Measurements from ENCODE around the gene ISLR2. TPM values are rescaled to one million over a fixed set of nuclear protein-coding genes. Genes with fewer than 3 reads are reported as not detected.
"Not testable (repeated sequence)": the region's sequence is repeated elsewhere in the genome, so short reads cannot be mapped to it uniquely, and the experiment has no call there.

The ISLR2 gene
- total RNA-seq, 1 donor from 2014 or later = under 0.01 TPM

DNA sequence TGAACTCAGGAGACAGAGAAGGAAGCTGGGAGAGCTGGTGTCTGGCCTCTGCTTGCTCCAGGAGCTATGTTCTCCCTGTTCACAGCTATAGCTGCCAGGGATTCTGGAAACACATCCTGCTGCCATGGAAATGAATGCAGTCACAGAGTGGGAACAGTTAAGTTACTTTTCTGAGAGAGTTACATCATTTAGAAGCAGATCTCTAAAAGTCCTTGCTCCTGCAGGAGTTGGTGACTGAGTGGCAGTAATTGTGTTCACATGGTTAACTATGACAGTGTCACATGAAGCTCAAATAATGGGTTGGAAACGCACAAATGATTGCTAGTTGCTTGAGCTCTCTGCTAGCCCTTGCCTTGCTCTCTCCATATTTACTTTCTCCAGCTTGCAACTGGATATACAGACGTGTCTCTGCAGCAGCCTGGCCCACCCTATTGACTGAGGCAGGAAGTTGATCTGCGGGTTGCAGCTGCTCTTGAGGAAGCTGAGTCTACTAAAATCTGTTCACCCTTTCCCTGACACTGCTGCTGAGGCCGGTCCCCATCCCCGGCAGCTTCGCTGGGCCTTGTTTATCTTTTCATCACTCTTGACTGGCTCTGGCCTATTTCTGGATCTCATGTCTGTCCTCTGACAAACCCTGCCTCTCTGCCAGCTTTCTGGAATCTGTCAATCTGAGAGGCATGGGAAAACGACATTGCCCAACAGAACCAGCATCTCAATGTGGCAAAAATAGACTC is 26.5 kb downstream of the ISLR2 start:
- DNase-seq (ENCODE audit: low read depth in 2 of 2) = peak in 1 of 2 donors; percentile 21

DNA sequence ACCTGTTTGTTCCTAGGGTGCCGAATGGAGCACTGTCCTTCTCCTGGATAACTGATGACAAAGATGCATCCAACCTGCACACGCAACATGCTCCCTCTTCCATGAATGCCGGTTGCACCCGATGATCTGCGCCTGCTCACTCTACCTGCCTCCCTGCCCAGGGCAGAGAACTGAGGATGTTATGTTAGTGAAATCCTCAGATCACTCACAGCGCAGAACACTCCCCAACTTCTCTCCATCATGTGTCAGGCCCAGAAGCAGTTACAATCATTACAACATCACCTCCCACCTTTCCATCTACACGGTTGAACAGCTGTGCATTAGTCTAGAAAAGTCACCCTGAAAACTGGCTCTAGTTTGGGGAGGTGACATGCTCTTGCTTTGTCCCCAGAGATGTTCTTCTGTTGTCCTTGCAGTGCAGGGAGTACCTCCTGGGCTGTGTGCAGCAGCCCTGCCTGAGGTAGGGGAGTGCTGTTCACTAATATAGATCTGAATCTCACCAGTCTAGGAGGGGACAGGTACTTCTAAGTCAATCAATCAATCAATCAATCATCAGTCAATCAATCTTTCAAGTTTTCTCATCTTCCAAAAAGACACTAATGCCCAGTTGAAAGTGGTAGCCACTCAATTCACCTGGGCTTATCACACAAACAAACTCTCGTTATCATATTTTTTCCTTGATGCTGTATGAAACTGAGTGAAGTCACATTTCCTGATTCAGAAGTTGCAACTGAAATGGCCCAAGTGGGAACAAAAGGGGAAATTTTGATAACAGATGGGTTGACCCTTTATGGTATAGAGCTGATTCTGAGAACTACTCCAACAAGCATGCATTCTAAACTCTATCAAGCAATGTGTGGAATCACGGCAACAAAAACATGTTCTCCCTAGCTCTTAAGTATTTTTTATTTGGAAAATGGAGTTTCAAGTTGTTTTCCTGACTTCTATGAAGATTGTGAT is 27.8 kb downstream of the ISLR2 start:
- no peak for DNase-seq (ENCODE audit: low read depth in 2 of 2)

DNA sequence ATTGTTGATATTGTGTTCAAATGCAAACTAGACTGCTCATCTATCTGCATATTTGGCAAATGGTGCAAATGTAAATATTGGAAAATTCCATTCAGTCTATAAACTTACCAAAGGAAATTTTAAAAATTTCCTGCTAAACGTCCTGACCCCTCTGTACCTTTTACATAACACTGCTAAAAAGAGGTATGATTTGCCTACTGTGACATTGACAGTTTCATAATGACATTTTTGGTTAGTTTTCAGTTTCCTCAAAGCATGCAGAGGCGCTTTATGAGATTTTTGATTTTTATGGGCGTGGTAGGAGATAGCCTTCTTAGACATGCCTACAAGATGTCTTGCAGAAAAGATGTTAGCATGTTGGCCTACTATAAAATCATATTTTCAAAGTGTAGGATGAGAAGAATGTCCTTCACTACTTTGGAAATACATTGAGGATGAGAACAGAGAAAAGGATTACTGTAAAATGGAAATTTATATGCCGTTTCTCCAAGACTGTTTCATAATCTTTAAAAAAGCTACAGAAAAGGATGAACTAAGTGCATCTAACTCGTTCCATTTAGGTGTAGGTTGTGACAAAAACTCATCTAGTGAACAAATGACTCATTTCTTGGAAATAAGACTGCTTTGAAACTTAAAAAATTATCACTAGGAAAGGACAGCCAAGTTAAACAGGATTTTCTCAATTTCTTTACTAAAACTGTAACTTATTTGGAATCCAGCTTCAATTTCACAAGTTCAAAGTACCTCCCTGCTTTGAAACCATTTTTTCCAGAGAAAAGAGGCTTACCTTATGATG is 28.7 kb downstream of the ISLR2 start:
- DNase-seq (ENCODE audit: low read depth in 2 of 2) = no peak

DNA sequence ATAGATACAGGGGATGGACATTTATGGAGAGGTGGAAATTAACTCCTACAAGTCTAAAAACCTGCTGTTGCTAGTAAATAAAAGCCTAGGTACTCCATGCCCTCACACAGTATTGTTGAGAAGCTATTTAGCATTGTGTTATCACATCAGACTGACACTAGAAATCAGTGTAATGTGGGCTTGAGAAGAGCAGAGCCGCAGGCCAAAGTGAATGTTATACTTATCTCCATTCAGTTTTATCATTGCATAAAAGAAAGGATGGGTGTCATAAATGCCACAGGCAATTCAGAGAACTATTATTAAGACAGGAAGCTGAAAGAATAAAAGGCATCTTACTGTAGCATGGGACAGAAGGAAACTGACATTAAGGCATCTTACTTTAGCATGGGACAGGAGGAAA is 29.4 kb downstream of the ISLR2 start:
- DNase-seq (ENCODE audit: low read depth in 2 of 2) = no peak

DNA sequence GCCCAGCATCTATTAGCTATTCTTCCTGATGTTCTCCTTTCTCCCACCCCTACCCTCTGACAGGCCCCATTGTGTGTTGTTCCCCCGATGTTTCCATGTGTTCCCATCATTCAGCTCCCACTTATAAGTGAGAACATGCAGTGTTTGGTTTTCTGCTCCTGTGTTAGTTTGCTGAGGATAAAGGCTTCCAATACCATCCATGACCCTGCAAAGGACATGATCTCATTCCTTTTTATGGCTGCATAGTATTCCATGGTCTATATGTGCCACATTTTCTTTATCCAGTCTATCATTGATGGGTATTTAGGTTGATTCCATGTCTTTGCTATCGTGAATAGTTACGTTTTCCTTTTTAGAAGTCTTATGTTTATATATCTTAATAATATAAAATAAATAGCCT is 30.0 kb downstream of the ISLR2 start:
- DNase-seq (ENCODE audit: low read depth in 2 of 2) = not testable (repeated sequence)

DNA sequence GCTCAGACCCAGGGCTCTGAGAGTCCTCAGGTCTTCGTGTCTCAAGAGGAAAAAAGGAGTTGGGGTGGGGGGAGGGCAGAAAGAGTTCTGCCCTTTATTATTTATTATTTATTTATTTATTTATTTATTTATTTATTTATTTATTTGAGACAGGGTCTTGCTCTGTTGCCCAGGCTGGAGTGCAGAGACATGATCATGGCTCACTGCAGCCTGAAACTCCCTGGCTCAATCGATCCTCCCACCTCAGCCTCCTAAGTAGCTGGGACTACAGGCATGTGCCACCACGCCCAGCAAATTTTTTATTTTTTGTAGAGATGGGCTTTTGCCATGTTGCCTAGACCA is 31.8 kb downstream of the ISLR2 start:
- not testable (repeated sequence) for DNase-seq (ENCODE audit: low read depth in 2 of 2)

GRCh38 chr15:74165461-74165860 is 35.1 kb downstream of the ISLR2 start:
- DNase-seq (ENCODE audit: low read depth in 2 of 2) = no peak

DNA sequence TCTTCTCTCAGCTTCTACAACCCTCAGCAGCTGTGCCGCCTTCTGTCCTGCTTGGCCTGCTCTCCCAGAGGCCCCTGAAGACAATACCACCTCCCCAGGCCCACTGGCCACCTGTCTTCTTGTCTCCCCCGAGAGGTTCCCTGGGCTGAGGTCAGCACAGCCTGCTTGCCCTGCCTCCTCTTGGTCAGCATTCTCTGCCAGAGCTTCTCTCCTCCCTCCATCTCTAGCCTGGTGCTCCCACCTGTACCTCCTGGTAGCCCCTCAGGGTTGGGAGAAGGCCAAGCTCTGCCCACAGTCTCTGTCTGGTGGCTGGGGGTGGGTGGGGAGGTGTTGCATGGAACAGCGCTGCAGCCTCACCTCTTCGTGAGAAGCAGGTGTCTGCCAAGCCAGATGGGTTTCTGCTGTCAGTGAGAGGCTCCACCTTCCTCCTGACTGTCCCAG is 37.5 kb downstream of the ISLR2 start:
- DNase-seq (ENCODE audit: low read depth in 2 of 2) = no peak

DNA sequence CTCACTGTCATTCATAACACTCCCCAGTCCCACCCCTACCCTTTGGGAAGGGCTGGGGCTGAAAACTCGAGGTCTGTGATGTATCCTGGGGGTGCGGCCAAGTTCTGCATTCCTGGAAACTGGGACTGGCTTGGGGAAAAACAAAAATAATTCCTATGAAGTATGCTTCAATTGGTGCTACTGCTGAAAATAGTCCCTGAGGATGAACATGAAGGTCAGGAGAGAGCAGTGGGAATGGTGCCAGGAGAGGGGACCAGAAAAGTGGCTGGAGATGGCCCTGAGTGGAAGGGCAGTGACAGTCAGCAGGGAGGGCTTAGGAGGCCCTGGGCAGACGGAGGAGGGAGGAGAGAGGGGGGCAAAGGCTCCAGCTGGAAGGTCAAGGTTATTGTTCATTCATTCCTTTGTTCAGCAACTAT is 38.3 kb downstream of the ISLR2 start:
- DNase-seq (ENCODE audit: low read depth in 2 of 2) = no peak

DNA sequence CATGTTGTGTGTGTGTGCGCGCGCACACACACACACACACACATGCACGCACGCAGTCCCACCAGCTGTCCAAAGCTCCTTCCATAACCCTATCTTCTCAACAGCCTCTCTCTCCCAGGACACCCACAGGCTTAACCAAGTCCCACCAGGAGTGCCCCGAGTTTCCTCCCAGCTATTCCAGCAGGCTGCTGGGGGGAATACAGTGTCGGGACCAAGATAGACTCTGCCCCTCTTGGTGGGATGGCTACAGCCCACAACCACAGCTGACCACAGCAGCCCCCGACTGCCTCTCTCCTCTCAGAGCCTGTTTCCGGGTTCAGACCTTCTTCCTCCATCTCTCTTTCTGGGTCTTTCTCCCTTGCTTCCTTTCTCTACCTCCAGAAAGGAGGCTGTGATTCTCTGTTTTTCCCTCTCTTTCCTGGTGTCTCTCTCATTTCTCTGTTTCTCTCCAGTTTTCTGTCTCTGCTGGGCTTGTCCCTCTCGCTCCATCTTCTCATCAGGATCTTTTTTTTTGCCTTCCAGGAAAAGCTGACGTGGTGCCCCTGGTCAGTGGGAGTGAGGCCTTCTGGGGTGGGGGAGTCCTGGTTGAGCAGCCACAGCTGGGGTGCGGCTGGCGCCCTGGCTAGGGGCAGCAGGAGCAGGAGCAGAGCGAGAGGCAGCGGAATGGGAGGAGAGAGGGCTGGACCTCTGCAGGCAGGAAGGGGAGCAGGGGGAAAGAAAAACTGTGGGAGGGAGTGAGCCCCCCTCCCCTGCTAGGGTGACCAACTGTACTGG is 39.9 kb downstream of the ISLR2 start:
- DNase-seq (ENCODE audit: low read depth in 2 of 2) = no peak

GRCh38 chr15:74170875-74171578 is 40.6 kb downstream of the ISLR2 start:
- no peak for DNase-seq (ENCODE audit: low read depth in 2 of 2)

DNA sequence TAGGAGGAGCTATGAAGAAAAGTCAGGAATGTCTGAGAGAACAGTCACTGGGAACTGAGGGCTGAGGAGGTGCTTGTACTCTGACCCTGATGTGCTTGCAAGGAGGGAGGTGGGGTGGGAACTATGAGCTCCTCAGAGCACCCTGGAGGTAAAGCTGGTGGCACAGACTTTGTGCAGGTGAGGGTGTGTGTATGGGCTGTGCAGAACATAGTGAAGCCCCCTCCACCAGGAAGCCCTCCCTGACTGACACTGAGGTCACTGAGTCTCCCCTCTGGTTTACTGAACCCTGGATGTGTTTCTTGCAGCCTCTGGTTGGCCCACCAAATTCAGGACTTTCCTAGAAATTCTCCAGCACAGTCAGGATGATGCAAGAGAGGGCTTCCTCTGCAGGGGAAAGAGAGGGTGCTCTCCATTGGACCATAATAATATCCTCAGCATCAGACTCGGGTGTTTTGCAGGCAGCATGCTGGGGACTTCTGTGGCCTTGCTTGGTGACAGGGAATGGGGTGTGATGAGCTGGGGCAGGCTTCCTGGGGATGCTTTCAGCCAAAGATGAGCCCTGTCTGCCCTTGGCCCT is 41.7 kb downstream of the ISLR2 start:
- no peak for DNase-seq (ENCODE audit: low read depth in 2 of 2)

- DNase-seq (ENCODE audit: low read depth in 2 of 2) = no peak
Observed at GRCh38 chr15:74172701-74173379, 42.5 kb downstream of the ISLR2 start.

DNA sequence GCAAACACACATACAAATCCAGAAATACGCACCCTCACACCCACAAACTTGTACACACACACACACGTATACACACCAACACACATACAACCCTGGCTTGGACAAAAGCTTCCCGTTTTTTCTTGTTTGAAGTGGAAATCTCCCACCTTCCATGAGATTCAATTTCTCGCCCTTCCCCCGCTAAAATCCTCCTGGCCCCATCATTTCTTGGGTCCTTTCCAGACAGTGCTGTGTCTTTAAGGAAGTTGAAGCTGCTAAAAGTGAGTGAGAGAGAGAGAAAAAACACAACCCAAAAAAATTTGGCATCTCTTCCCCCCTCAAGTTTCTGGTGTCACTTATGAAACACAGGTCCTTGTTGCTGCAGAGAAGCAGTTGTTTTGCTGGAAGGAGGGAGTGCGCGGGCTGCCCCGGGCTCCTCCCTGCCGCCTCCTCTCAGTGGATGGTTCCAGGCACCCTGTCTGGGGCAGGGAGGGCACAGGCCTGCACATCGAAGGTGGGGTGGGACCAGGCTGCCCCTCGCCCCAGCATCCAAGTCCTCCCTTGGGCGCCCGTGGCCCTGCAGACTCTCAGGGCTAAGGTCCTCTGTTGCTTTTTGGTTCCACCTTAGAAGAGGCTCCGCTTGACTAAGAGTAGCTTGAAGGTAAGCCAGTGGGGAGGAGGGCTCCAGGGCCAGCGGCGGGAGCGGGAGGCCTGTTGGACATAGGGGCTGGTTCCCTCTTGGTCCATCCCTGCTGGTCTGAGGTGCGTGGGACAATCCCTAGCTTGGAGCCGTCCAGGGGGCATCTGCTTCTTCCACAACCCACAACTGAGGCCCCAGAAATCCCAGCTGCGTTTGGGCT is 43.2 kb downstream of the ISLR2 start, which contains the start of gene ISLR:
Gene ISLR (plus strand): TSS at position 331 of the 839 bp plus-strand sequence. CDS start 1,149 bp downstream, outside the sequence.
- DNase-seq (ENCODE audit: low read depth in 2 of 2) = no peak

DNA sequence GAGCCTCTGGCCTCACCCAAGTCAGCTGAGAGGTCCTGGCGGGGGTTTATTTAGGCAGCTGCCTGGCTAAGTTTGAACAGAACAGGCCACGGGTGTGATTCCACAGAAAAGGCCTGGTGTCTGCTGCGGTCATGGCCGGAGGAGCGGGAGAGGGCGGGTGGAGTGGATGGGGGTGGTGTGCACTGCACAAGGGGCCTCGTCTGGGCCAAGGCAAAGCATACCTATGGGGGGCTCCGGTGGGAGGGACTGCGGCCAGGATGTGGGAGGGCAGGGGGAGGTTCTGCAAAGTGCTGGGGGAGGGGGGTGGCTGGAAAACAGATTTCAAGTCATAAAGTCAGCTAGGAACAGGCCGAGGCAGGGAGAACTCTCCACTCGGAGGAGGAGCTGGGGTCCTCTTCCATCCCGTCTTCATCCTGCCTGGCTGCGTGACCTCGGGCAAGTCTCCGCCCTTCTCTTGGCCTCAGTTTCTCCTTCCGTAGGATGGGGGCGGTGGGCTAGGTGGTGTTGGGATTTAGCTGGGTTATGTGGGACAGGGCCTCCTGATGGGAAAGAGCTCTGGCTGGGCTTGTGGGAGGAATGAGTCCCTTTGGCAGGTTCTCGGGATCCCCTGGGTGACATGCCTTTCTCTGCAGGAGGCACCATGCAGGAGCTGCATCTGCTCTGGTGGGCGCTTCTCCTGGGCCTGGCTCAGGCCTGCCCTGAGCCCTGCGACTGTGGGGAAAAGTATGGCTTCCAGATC is 44.0 kb downstream of the ISLR2 start:
- no peak for DNase-seq (ENCODE audit: low read depth in 2 of 2)

- no peak for DNase-seq (ENCODE audit: low read depth in 2 of 2)
Observed at GRCh38 chr15:74174958-74175253, 44.5 kb downstream of the ISLR2 start.

GRCh38 chr15:74175271-74176191 is 45.1 kb downstream of the ISLR2 start:
- DNase-seq (ENCODE audit: low read depth in 2 of 2) = no peak
